NCI-H748 (cell line): ENCODE data around the gene TACC3.
A peak's percentile ranks its signal among the peaks of the same experiment; 100 is the strongest.

Source experiments
- DNase-seq: peaks from one replicate; lab custom pipeline; 2025; ENCODE audit not compliant: unreplicated experiment; lab: John Stamatoyannopoulos, UW

TACC3 gene

GRCh38 chr4:1721666-1722550, 587 bp downstream of the TACC3 start:
- no peak for DNase-seq

DNA sequence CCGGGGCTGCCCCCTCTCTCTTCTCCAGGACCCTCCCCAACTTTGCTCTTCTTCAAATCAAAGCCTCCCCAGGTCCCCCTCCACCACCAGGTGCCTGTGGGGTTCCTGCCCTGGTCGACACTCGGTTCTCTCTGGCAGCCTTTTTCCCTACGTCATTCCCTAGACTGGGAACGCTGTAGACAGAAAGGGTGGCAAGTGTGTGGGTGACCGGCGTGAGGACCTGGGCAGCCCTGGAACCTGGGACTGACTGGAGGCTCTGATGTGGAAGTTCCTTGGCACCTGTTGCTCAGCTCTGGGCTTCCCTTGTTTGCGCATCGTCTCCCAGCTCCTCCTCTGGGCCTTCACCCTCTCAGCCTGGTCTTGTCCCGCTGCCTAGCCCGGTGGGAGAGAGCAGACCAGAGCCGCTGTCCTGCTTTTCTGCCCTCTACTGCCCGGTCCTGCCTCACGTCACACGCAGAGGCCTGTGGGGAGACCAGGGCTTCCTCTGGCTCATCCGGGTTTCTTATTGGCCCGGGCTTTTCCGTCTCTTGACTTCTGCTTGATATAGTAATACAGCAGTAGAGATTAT, 1.3 kb downstream of the TACC3 start:
- DNase-seq = no peak

- DNase-seq = no peak
These were observed 1.9 kb downstream of the TACC3 start for GRCh38 chr4:1723131-1723801.

DNA sequence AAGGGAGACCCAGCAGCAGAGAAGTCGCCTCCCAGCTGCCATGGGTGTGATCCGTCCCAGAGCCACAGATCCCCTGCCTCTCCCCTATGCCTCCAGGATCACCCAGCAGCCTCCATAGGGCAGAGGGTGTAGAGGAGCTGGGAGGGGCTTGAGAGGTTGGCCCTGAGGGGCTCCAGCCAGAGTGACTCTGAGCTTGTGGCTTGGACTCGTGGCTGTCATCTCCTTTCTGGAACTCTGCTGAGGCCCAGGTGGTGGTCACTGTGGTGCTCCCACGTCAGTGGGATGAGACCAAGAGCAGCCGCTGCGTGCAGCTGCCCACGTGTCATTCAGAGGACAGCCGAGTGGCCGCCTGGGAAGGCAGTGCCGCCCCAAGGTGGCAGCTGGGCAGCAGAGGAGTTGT, 4.2 kb downstream of the TACC3 start:
- no peak for DNase-seq

DNA sequence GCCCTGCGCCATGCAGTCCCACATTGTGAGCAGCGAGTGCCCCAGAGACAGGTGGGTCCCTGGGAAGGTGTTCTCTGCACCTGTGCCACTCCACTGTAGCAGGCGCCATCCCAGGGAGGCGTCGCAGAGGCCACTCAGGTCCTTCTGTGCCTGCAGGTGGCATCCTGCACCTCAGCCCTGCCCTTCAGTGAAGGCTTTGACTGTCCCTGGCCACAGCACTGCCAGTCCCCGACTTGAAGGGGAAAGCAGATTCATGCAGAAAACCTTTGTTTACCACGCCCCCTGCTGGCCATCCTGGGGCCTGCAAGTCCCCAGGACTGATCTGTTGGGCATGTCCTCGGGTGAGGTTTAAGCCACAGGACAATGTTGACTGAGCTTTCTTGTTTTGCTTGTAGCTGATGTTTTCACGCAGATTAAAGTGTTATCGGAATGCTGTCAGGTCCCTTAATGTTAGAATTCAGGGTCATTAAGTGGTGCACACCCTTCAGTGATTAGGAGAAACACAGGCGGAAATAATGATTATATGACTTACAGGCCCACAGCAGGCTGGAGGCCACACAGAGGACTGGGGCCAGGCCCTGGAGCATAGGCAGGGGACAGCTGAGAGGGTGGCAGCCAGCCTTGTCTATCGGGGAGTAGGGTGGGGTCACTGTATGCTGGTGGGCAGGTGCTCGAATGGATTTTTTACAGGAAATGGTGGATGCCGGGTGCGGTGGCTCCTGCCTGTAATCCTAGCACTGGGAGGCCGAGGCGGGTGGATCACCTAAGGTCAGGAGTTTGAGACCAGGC, 5.0 kb downstream of the TACC3 start:
- DNase-seq = peak; percentile 48

- no peak for DNase-seq
These were observed 6.1 kb downstream of the TACC3 start for GRCh38 chr4:1727117-1728031.

DNA sequence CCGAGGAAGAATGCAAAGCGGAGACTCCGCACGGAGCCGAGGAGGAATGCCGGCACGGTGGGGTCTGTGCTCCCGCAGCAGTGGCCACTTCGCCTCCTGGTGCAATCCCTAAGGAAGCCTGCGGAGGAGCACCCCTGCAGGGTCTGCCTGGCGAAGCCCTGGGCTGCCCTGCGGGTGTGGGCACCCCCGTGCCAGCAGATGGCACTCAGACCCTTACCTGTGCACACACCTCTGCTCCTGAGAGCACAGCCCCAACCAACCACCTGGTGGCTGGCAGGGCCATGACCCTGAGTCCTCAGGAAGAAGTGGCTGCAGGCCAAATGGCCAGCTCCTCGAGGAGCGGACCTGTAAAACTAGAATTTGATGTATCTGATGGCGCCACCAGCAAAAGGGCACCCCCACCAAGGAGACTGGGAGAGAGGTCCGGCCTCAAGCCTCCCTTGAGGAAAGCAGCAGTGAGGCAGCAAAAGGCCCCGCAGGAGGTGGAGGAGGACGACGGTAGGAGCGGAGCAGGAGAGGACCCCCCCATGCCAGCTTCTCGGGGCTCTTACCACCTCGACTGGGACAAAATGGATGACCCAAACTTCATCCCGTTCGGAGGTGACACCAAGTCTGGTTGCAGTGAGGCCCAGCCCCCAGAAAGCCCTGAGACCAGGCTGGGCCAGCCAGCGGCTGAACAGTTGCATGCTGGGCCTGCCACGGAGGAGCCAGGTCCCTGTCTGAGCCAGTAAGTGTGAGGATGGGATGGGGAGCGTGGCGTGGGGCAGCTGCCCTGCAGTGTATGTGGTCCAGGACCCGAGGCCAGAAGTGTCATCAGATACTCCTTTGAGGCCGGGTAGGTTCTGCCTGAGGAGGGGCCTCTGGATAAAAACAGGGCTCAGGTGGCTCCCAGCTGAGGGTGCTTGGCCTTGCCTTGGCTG, 7.0 kb downstream of the TACC3 start:
- no peak for DNase-seq

GRCh38 chr4:1730532-1731135, 9.3 kb downstream of the TACC3 start:
- DNase-seq = no peak

DNA sequence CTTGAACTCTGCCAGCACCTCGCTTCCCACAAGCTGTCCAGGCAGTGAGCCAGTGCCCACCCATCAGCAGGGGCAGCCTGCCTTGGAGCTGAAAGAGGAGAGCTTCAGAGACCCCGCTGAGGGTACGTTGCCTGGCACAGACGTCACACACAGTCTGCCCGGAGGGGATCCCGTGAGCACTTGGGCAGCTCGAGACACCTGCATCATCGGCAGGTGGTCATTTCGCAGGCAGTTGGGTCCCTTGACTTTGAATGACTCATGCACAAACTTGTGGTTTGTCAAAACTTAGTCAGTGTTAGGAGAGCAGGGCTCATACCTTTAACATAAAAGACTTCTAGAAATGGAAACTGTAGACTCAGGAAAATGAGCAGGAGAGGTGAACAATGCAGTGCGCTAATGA, 9.9 kb downstream of the TACC3 start:
- no peak for DNase-seq

DNA sequence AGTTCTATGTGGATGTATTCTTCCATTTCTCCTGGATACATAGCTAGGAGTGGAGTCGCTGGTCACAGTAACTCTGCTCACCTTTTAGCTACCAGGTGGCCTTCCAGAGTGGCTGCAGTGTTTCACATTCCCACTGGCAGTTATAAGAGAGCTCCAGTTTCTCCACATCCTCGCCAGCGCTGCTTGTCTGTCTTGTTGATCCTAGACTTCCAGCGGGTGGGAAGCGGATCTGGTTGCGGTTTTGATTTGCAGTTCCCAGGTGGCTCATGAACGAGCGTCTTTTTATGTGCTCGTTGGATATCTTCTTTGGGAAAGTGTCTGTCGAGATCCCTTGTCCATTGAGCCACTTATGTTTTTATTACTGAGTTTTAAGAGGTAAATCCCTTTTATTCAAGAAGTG, 11.6 kb downstream of the TACC3 start:
- no peak for DNase-seq

DNA sequence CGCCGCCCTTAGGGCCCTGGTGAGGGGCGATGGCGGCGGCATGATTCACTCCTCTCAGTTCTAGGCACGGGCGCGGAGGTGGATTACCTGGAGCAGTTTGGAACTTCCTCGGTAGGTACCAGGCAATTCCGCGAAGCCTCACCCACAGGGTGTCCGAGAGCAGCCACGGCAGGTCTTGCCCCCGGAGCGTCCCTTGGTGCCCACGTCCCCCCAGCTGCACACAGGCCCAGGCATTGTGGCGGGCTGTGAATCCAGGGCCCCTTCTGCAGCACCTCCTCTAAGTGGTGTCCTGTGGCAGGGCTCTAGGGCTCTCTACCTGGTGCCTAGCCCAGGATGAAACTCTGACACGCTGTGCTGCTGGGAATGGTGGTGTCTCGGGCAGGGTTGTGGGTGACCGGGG, 13.9 kb downstream of the TACC3 start:
- no peak for DNase-seq

DNA sequence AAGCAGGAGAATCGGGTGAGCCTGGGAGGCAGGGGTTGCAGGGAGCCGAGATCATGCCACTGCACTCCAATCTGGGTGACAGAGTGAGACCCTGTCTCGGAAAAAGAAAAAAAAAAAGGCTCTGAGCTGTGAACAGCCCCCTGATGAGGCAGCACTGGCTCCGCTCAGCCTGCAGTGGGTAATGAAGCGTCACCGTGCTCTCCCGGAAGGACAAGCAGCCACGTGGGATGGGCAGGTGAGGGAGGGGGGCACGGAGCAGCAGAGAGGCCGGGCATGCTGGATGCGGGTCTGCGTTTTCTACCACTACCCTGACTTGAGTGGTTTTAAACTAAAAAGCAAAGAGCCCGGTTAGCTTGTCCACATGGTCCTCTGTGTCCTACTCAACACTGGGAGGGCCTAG, 15.5 kb downstream of the TACC3 start:
- DNase-seq = no peak

DNA sequence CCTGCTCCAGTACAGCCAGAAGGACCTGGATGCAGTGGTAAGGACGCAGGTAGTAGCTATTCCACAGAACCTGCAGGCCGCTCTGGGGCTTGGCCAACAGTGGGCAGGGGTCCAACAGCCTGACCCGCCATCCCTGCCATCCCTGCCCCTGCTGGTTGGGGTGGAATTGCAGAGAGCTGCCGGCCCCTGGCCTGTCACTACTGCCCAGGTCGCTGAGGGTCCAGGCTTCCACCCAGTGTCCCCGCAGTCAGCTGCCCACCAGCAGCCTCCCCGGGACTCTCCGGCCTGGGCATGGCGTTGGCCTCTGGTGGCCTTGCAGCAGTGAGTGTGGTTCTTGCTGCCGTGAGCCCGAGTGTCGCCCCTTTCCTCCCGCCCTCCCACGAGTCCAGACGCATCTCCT, 16.3 kb downstream of the TACC3 start:
- DNase-seq = no peak

- no peak for DNase-seq
These were observed 17.1 kb downstream of the TACC3 start for GRCh38 chr4:1738410-1738809.

- no peak for DNase-seq
These were observed 18.0 kb downstream of the TACC3 start for GRCh38 chr4:1739358-1739757.

DNA sequence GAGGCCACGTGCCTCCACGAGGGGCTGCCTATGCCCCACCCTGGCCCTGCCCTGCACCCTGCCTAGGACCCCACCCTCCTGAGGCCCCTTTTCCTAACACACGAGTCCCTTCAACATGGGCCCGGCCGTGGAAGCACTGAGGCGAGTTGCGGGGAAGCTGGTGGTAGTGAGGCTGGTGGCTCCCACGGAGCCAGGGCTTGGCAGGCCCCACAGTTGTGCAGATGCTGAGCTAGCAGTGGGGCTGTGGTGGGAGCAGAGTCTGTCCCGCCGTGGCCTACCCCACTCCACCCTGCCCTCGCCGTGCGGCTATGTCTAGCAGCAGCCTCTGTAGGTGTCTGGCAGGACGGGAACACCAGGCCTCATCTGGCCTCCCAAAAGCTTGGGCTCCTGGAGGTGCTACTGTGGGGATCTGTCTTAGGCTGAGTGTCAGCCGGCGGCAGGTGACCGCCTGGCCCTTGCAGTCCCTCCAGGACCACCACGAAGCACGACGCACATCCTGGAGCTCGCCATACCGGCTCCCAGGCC, 18.8 kb downstream of the TACC3 start:
- no peak for DNase-seq

- DNase-seq = no peak
These were observed 19.9 kb downstream of the TACC3 start for GRCh38 chr4:1741208-1741607.

DNA sequence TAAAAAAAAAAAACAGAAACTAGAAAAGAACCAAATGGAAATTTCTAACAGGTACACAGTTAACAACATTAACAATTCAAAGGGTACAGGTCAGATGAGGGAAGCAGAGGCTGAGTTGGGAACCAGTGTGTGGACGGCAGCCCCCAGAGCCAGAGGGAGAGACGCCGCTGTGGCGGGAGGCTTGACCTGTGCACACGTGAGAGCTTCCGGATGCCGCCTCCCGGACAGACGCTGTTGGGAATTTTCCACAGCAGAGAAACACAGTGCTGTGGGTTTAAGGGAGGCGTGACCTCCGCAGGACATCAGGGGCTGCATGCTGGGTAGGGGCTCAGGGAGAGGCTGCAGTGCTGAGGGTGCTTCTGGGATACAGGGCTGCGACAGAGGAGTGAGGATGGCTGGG, 22.2 kb downstream of the TACC3 start:
- DNase-seq = no peak

DNA sequence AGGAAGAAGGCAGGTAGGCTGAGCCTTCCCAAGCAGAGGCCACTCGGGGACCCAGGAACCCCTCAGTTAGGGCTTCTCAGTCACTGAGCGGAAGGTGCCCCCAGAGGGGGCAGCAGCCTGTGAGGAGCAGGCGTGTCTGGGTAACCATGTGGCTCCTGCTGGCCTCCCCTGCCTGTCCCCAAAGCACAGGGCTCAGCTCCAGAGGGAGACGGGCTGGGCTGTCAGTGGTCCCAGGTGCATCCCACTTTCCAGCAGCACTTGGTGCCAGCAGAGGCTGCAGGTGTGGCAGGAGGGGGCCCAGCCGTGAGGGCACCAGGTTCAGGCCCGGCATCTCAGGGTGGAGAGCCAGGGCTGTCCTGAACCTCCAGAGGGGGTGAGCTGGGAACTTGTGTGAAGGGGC, 22.7 kb downstream of the TACC3 start:
- no peak for DNase-seq
